Fibroblast of pulmonary artery (primary cell): ENCODE results near the gene ITGB3.

Experiments
- DNase-seq: peaks from one replicate; pipeline ENCODE4 v3.0.0-alpha.2; 2010; ENCODE audit warnings: low read depth
- H3K4me3 ChIP-seq: replicated peaks from 2 replicates; pipeline ENCODE4 v1.5.1; 2011; ENCODE audit warnings: low read depth, mild to moderate bottlenecking, control low read depth, low read length, moderate library complexity
- CTCF ChIP-seq: IDR thresholded peaks from 2 replicates; pipeline ENCODE4 v1.5.1; 2011; ENCODE audit warnings: mild to moderate bottlenecking, control low read depth, low read length, inconsistent platforms; ENCODE audit errors: missing control alignments

ITGB3 gene

GRCh38 chr17:47320879-47321502 lies 67.4 kb downstream of the ITGB3 start:
- TF ChIP-seq CTCF: no peak
- DNase-seq: no peak
- no peak overlapping the region for H3K4me3 ChIP-seq

DNA sequence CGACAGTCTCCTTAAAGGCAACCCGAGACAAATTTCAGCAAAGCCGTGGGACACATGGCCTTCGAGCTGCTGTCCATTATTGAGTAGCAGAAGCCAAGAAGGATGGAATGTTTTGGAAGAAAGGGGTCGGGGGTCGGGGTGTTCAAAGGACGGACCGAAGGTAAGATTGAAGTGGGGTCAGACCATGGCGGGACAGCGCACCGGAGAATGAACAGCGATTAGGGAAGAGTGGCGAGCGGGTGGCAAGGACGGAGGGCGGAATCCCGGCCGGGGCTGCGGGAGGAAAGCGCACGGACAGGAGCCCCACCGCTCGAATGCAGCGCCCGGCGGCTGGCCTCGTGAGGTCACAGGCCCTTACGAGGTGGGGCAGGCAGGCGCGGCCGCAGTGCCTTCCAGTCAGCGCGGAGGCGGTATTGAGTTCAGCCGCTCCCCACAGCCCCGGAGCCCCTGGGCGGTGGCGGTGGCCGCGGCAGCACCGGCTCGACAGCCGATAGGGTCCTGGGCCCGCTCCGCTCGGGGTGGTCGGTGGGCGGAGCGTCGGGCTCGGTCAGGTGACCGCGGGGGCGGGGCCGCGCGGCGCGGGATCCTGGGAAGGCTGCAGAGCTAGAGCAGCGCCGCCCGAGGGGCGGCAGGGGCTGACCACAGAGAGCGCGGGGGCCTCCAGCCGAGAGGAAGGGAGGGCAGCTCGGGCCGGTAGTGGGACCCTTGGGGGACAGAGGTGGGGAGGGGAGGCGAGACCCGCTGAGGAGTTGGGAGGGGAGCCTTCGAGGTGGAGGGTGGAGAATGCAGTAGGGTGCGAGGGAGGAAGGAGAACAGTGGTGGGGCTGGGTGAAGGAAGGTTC lies 70.0 kb downstream of the ITGB3 start, which contains the start of gene EFCAB13:
Gene EFCAB13, plus strand, starts transcription at position 574 of the 842 bp plus-strand sequence. CDS start 4,399 bp downstream, outside the sequence.
- peak within 1 kb of the TSS; percentile 71 for H3K4me3 ChIP-seq
- peak; percentile 86 for DNase-seq
- TF ChIP-seq CTCF: no peak

DNA sequence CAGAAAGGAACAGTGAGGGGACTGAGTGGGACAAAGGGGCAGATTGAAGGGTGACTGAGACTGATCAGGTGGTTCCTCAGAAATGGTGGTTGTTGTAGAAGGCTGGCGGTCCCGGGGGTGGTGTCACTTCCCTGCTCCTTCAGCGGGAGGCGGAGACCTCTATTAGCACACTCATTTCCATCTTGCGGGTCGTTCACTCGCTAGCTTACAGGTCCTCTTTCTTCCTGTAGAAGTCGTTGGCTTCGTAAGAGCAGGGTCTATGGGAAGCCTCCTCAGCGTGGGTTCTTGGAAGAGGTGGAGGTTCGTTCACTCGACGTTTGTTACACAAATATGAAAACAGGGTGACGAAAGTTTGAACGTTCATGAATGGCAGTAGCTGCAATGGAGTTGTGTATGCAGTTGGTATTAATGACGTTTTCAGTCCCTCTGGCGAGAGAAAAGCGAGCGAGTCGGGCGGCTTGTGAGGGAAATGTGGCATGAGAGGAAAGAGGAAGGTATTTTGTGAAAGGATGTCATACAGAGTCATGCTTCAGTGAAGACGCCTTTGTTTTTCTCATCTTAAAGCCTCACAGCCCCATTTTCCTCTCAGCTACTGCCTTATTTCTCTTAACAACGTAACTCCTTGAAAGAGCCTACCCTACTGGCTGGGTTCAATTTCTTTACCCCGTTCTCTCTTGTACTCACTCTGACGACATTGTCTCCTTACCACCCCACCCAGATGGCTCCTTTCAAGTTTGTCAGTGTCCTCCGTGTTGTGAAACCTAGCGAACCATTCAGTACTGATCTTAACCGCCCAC lies 70.8 kb downstream of the ITGB3 start:
- DNase-seq: peak; percentile 57
- H3K4me3 ChIP-seq: peak overlapping the region; percentile 71
- no peak for TF ChIP-seq CTCF

DNA sequence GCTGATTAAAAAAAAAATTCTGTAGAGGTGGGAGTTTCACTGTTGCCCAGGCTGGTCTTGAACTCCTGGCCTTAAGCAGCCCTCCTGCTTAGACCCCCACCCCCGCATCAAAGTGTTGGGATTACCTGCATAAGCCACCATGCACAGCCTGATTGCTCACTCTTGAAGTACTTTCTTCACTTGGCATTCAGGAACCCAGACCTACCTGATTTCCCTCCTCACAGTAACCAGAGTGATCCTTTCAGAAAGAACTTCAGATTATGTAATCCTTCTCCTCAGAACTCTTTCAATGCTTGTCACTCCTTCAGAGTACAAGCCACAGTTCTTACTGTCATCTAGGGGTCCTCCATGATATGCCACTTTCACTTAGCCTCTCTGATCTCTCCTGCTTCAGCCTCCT lies 71.5 kb downstream of the ITGB3 start:
- TF ChIP-seq CTCF: no peak
- DNase-seq: no peak
- H3K4me3 ChIP-seq: no peak overlapping the region

- H3K4me3 ChIP-seq: no peak overlapping the region
- no peak for TF ChIP-seq CTCF
- DNase-seq: no peak
Observed at GRCh38 chr17:47330548-47330947, 76.9 kb downstream of the ITGB3 start.

- no peak overlapping the region for H3K4me3 ChIP-seq
- no peak for TF ChIP-seq CTCF
- no peak for DNase-seq
Observed at GRCh38 chr17:47332287-47332686, 78.7 kb downstream of the ITGB3 start.
